Measurements from ENCODE around the gene SYNRG.
"Not testable (repeated sequence)": the region's sequence is repeated elsewhere in the genome, so short reads cannot be mapped to it uniquely, and the experiment has no call there.

SYNRG gene

DNA sequence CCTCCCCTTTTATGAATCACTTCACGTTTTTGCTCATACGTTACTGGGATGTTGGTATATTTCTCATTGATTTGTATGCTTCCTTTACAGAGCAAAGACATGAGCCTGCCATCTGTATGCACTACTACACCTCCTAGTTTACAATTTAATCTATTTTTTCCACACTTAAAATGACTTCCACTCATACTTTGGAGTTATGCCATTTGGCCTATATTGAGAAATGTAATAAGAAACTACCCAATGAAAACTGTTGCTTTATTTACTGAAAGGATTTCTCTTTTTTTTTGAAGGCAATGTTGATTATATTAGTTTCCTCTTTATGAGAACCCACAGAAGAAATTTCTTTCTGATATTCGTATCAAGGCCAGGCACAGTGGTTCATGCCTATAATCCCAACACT is 76.5 kb downstream of the SYNRG start:
- DNase-seq, result no peak

DNA sequence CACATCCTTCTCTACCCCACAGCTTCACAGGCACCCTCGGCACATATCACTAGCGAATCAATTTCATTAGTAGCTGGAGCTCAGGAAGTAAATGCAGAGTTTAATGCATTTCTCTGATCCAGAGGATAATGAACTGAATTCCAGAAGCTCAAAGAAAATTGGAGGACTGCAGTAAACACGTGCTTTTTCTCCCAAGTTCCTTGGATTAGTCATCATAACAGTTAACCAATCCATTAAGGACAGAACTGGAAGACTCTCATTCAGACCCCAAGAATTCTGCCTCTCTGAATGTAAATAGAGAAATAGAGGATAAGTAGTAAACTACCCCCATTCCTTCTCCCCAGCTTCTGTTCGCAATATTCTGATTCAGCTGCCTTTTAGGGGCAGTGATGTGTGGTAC is 78.8 kb downstream of the SYNRG start:
- DNase-seq, result no peak

DNA sequence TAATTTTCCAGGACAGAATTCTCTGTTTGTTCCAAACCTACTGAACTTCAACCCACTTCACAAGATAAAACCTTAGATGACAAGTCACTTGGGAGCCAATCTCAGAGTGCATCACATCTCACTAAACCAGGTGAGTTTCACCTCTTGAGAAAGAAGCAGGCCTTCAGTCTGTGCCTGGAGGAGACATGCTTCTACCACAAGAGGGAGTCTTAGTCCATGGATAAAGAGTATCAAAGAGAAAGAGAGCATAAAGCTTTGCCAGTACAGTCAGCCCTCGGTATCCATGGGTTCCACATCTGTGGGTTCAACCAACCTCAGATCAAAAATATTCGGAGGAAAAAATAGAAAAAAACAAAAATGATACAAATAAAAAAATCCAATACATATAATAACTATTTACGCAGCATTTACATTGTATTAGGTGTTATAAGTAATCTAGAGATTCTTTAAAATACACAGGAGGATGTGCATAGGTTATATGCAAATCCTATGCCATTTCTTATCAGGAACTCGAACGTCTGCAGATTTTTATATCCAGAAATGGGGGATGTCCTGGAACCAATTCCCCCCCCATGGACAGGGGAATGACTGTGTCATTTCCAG is 81.9 kb downstream of the SYNRG start:
- no peak for DNase-seq

DNA sequence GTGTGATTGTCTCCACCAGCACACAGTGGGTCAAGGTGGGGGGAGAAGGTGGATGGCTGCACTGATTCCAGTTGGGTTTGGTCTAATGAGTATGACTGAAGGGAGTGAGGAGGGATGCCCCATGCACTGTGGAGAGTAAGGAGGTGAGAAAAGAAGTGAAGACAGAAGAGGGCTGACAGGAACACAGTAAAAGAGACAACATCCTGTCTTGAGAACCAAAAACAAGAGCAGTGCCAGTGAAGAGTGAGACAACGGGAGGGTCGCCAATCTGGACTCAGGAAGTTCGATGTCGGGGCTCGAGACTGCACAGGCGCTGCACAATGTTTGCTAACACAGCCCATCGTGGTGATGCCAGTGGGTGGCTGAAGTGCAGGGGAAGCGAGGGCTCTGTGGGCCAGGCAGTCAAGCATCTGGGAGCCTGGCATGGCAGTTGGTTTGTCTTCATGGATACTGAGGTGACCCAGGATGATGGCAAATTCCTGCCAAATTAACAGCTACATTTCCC is 85.5 kb downstream of the SYNRG start:
- no peak for DNase-seq

DNA sequence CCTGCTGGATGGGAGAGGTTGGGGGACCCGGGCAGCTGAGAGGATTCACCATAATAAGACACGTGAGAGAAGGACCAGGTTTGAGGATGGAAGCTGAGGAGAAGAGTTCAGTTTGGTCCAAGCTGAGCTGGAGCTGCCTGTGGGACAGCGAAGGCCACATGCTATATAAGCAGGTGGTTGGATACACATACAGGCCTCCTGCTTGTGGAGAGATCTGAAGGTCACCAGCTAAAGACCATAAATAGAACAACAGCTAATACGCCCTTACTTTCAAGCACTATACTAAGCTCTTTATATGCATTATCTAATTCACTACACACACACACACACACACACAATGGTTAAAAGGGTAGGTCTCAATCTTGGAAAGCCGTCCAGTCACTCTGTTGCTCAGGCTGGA is 87.4 kb downstream of the SYNRG start:
- no peak for DNase-seq

DNA sequence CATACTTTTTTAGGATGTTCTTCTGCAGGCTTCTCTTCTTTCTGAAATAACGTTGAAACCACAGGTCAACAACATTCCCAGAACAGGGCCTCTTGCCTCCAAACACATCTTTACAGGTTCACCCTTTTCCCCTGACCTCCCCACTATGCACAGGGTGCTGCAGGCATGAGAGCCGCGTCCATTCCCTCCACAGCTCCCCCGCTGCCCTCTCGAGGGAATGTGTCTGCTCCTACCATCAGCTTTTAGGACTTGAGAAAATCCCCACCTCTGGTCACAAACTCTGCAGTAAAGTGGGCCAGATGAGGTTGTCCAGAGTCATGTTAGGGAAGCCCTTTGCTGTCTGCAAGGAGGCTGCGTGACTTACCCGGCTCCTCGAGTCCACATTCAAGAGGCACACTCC is 89.0 kb downstream of the SYNRG start:
- no peak for DNase-seq

DNA sequence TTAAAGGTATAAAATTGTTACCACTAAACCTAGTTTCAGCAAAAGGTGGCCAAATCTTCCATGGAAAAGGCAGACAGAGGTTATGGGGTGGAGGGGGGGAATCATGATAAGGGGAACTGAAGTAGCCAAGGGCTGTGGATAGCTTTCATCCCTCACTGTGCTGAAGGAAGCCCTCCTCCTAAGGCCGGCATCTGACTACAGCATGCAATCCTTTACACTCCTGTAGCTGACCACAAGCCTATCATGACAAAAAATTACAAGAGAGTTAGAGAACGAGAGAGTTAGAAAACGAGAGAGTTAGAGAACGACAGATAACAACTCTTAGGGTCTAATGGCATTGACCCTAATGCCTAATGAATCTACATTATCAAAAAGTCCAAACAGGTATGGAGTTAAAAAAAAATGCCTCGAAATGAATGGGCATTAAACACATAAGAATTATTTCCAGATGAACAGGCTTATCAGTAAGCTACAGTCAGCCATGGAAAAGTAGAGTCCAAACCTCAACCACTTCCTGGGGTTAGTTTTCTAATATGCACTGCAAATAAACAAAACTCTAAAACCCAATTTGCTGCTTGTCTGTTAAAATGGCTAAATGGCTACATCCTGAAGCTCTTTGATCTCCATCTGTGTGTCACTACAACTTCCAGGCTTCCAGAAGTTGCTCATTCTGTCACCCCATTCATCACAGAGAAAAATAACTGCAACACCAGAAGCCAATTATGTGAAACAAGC is 89.8 kb downstream of the SYNRG start:
- no peak for DNase-seq

DNA sequence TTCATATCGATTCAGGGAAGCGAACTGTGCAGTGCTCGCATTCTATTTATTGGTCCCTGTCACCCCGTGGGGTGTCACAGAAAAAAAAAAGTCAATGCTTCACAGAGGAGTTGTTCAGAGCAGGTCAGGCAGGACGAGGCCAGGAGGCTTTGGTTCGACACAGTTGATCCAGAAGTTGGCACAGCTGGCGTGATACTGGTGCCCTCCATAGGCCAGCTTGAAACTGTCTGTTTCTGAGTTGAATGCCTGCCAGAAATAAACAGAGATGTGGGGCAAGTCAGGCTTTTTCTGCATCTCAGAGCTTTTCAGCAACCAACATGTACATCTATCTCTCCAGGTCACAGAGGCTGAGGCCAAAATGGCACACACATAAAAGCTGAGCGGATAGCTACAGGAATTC is 90.4 kb downstream of the SYNRG start:
- DNase-seq, result no peak

DNA sequence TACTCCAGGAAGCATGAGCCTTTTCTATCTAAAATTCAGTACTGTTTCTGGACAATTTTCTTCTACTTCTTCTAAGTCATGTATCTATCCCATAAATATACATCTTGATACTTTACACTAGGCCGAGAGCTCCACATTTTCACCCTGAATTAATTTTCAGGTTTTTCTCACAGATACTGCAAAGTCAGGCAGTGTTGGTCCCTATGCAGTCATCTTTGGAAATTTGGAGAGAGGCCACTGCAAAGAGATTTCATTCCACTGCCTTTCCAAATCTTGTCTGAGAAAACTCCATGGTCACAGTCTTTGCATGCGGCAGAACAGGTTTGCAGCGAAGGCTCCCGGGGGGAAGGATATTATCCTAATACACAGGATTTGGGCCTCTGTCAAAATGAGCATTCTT is 91.3 kb downstream of the SYNRG start:
- DNase-seq, result no peak

DNA sequence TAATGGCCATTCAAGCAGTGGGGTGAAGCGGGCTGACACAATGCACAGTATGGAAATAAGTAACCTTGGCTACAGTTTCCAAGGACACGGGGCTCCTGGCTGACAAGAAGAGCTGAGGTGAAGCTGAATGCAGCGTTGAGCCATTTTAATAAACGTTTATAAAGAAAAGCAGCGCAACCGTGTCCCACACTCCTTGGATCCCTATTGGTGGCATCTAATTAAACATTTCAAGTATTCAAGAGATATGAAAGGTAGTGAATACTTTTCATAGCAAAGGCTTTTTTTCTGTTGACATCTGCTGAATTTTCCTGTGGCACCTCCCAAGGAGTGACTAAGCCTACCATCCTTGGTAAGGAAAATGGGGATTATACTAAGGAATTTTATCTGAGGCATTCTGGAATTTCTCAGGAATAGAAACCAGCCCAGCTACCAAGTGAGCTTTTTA is 93.1 kb downstream of the SYNRG start:
- no peak for DNase-seq

DNA sequence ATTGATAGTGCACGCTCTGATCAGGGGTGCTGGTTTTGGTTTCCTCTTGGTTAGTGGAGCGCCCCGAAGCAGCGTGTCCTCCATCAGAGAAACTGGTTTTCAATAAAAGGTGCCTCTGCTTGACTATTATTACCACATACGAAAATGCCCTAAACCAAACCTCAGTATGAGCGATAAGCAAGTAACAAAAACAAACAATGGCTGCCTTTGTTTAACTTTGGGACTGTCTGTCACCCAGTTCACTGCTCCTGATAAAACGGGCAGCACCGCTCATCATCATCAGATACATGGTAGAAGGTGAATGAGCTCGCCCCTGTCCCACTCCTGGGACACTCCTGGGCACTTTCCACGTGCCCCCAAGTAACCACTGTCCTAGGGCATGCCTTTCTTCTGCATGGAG is 95.5 kb downstream of the SYNRG start:
- DNase-seq, result no peak

DNA sequence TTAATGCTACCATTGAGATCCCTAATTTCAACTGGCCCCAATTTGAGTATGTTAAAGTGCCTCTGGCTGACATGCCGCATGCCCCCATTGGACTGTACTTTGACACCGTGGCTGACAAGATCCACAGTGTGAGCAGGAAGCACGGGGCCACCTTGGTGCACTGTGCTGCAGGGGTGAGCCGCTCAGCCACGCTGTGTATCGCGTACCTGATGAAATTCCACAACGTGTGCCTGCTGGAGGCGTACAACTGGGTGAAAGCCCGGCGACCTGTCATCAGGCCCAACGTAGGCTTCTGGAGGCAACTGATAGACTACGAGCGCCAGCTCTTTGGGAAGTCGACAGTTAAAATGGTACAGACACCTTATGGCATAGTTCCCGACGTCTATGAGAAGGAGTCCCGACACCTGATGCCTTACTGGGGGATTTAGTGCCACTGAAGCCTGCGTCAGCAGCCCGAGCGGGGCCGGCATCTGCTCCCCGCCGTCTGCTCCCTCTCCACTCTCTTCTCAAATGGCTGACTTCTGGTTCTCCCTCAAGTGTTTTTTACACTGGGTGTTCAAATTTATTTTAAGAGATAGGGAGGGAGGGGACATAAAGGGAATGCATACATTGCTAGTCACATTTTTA is 96.7 kb downstream of the SYNRG start:
- DNase-seq, result no peak

DNA sequence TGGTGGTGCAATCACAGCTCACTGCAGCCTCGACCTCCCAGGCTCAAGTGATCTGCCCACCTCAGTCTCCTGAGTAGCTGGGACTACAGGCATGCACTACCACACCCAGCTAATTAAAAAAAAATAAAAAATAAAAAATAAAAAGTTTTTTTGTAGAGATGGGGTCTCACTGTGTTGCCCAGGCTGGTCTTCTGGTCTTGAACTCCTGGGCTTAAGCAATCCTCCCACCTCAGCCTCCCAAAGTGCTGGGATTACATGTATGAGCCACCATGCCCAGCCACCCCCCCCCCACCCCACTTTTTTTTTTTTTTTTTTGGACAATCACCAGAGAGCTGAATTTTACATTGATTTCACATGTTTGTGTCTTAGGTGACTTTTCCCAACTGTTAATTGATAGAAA is 97.6 kb downstream of the SYNRG start:
- not testable (repeated sequence) for DNase-seq

DNA sequence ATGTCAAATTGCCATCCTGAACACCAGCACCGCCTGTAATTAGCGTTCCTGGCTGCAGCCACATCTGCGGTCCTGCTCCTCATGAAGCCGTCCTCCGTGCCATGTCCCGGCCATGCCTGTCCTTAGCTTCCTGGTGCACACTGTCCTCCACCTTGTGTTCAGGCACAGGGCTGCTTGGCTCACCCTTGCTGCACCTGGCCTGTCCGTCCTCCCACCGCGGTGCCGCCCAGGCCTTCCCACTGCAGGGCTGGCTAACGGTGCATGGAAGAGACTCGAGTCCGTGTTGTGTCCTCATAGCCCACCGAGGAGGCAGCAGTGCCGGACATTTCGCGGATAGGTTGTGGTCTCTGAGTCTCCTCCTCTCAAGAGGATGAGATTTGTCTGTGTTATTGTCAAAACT is 99.2 kb downstream of the SYNRG start:
- no peak for DNase-seq

DNA sequence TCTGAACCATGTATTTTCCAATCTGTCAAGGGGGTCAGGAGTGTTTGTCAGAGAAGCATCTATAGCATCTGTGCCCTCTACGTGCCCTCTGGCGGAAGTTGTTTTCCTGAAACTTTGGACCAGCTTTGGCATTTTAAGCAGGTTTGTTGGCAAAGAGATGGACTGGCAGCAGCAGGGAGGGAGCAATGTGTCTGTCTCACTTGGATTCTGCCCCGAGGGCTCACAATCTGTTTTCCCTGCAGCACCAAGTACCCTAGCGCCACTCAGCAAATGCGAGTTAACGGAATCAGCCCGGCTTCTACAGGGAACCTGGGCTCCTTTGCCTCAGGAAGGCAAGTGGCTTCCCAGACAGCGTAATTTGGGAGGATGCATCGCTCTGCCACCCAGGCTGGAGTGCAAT is 102.1 kb downstream of the SYNRG start:
- no peak for DNase-seq

DNA sequence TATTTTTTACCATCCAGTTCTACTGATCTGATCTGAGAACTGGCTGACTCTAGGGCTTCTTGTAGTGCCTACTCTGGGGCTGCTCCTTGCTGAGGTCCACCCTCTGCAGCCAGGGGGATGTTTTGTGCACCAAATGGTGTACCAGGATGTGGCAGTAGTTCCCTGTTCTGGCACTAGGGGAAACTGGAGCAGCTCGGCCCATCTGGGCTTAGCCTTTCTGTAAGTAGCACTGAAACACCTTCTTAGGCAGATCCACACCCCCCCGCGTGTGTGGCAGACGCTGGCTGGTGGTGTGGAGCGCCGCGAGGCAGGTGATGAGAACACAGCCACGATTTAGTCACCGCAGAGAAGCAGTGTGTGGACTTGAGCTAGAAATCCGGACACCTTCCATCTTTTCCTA is 102.5 kb downstream of the SYNRG start:
- DNase-seq, result no peak

DNA sequence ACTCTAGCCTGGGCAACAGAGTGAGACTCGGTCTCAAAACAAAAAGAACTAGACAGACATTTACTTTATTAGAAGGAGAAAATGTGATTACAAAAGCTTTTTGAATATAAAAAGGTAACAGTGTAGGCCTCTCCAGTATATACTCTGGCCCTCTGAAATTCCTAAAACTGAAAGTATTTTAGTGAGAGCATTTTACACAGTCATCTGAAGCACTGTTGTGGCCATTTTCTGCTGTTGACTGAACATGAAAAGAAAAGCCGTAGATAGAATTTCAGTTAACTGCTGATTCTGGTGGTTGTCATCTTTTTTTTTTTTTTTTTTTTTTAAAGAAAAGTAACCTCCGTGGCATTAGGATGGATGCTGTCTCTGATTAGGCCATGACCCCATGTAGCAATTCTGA is 103.9 kb downstream of the SYNRG start:
- DNase-seq, result no peak

DNA sequence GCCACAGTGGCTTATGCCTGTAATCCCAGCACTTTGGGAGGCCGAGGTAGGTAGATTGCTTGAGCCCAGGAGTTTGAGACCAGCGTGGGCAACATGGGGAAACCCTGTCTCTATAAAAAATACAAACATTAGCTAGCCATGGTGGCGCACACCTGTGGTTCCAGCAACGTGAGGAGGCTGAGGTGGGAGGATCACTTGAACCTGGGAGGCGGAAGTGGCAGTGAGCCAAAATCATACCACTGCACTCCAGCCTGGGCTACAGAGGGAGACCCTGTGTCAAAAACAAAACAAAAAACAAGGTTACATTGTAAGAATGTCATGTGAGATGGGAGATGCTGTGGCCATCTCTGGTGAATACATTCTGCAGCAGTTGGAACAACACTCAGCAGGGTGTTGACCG is 106.1 kb downstream of the SYNRG start:
- no peak for DNase-seq

DNA sequence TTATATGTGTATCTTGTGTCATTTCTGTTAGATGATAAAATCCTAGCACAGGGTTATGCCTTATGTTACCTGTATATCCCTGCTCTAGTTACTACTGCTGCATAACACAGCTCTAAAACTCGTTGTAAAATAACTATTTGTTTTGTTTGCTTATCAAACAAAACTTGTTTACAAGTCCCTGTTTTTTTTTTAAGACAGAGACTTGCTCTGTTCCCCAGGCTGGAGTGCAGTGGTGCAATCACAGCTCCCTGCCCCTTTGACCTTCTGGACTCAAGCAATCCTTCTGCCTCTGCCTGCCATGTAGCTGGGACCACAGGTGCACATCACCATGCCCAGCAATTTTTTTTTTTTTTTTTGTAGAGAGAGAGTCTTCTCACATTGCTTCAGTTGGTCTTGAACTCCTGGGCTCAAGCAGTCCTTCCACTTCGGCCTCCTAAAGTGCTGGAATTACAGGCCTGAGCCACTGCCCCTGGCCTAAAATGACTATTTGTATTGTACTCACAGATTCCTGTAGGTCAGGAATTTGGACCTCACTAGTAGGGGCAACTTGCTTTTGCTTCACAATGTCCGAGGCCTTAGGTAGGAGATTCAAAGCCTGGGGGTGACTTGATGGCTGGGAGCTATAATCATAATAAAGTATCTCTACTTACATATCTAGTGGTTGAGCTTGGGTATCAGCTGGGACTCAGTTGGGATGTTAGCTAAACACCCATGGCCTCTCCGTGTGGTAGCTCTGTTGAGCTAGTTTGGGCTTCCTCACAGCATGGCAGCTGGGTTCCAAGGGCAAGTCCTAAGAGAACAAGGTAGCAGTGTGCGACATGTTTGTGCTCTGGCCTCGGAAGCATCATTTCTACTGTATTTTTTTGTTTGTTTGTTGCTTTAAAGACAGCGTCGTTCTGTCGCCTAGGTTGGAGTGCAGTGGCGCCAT is 106.9 kb downstream of the SYNRG start:
- no peak for DNase-seq

DNA sequence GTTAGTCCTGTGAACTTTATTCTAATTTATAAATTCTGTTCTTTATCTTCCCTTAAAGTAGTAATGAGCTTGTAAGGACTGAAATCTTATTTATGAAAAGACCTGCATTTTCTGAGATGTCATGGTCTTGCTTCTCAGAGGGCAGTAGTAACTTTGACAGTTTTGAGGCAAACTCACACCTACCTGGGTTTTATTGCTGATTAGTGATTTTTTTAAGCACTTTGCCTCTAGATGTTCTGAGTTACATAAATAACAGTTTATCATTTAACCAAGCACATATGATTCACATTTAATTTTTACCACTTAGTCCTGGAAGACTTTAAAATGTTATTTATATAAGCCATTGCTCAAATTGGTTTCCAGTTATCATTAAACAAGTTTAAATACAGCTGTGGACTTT is 108.8 kb downstream of the SYNRG start:
- DNase-seq, result no peak

DNA sequence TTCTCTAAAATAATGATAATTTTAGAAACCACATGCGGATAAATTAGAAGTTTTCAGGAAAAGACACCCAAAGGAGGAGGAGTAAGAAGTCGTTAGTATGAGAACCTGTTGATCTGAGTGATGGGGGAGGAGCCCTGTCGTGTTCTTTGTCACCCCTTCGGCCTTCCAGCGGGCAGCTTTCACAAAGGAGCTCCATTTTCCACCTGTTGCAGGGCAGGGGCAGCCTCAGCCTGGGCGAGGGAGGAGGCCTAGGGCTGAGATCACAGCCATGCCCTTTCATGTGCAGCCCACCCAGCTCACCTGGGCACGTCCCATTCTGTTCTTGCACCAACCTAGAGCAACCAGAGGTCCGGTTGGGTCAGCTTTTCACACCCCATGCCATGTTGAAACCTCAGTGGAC is 114.2 kb downstream of the SYNRG start:
- DNase-seq, result no peak

DNA sequence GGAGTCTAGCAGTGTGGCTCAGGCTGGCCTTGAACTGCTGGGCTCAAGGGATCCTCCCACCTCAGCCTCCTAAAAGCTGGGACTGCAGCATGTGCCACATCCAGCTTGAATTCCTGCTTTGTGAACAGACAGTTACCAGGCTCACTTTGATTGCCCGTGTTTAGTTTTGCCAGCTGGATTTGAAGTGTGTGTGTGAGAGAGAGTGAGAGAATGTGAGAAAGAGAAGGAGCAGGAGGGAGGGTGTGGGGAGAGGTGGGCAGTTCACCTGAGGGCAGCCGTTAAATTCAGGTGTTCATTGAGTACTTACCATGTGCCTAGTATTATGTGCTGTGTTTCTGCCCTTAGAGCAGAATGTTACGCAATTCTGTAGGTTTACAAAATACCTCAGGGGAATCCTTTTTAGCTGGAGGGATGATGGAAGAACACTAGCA is 114.8 kb downstream of the SYNRG start:
- DNase-seq, result no peak
